Ramos (cell line): Measurements from ENCODE around the gene RFLNA.

Source experiments
- in situ Hi-C: fragments of 300-500 bp; cut with MboI; formaldehyde crosslinking; loops from one replicate; pipeline ENCODE4 v1.14.3; 2022; ENCODE audit warnings: low sequenced_read_pairs; ENCODE audit not compliant: unreplicated experiment

Gene RFLNA

GRCh38 chr12:124294780-124295341, at the start of gene RFLNA:
Gene RFLNA, plus strand, starts transcription at chr12:124295093. Its CDS starts 337 bp downstream, at chr12:124295430.
- in situ Hi-C loops, result no loop called here

DNA sequence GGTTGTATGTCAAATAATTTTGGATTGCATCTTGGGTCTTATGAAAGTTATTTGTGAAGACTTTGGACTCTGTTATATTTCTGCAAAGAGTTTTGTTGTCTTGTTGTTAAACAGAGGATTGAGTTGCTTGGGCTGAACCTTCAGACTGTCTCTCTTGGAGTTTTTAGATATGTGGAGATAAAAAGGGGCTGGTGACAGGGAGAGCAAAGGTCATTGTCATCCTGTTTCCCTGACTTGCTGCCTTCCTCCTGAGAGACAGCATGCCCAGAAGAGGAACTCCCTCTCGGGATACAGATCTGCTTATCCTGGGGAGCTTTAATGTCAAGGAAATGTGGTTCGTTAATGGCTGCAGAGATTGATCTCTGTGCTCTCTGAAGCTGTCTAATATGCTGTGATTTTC, 47.6 kb upstream of the RFLNA start:
- in situ Hi-C loops, result no loop called here

GRCh38 chr12:124248941-124249825, 45.7 kb upstream of the RFLNA start:
- in situ Hi-C loops, result no loop called here

GRCh38 chr12:124251186-124251585, 43.7 kb upstream of the RFLNA start:
- in situ Hi-C loops, result no loop called here

DNA sequence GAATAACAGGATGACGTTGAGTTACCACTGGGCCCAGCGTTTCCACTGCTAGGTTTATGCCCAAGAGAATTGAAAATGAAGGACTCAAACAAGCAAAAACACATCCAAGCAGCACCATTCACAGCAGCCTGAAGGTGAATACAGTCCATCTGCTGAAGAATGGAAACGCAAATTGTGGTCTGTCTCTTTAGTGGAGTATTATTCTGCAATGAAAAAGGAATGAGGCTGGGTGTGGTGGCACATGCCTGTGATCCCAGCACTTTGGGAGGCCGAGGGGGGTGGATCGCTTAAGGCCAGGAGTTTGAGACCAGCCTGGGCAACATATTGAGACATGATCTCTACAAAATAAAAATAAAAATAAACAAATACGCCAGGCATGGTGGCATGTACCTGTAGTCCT, 41.9 kb upstream of the RFLNA start:
- in situ Hi-C loops, result no loop called here

GRCh38 chr12:124254126-124254525, 40.8 kb upstream of the RFLNA start:
- in situ Hi-C loops, result no loop called here

DNA sequence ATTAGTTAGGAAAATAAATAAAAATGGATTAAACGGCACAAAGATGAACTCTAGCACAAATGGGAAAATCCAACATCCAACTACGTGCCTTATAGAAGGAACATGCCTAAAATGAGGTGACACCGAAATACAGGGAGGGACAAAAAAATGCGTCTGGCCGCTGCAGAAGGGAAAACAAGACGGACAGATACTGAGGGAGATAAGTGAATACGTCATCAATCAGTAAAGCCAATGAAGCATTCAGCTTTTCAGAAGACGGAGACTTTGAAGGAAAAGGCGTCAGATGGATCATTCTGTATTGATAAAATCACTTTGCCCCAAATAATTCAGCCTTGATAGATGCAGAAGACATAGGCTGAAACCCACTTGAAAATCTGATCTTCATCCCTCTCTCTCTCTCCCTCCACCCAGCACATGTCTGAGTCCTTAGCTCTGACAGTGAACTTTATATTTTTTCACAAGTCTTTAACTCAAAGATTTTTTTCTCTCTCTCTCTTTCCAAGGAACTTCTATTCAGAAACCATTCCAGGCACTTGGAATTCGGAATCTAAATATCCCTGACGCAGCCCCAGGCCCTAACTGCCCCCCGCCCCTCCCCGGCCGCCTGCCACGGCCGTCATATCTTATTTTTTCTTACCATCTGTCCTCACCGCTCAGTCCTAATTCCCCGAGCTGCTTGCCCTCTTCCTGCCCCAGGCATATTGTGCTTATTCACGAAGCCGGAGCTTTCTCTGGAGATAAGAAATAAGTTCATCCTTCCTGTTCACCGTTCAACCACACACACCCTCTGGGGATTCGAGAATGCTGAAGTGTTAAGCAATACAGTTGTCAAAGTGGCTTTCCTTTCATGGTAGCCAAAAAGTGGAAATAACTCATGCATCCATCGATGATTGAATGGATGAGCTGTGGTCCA, 35.5 kb upstream of the RFLNA start:
- in situ Hi-C loops, result no loop called here

DNA sequence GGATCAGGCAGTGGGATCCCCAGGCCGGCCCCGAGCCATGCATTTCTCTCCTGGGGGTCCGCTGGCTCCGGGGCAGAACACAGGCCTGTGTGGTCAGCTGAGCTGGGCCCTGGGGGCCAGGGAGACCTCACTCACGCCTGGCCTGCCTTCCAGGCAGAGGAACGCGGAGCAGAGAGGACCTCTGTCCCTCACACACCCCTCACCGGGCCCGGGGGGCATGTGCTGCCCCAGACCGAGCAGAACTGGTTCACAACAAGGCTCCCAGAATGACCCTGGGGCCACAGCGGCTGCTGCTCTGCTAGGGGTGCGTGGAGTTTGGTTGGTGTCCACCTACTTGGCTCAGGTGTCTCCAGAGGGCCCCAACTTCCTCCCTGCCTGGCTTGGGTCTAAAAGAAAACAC, 33.0 kb upstream of the RFLNA start:
- in situ Hi-C loops, result no loop called here

DNA sequence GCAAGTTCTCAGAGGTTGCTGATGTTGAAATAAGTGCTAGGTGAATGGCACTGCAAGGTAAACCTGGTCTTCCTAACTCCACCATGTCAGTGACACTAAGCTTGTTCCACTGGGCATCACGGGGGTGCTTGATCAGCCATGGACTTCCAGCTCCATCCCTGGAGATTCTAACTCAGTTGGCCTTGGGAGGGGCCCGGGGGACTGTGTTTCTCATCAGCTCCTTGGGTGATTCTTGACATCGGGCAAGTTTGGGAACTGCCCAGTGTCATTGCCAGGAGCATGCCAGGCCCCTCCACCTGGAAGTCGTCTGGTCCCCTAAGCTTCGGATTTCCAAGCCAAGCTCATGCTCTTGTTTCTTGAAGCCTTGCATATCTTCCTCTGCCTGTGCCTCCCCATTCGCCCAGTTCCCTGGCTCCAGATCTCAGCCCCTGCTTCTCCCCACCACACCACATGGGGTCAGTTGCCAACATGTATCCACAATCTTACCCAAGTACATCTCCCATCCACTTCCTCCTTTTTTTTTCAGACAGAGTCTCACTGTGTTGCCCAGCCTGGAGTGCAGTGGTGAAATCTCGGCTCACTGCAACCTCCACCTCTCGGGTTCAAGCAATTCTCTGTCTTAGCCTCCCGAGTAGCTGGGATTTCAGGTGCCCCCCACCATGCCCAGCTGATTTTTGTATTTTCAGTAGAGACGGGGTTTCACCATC, 30.7 kb upstream of the RFLNA start:
- in situ Hi-C loops, result no loop called here

DNA sequence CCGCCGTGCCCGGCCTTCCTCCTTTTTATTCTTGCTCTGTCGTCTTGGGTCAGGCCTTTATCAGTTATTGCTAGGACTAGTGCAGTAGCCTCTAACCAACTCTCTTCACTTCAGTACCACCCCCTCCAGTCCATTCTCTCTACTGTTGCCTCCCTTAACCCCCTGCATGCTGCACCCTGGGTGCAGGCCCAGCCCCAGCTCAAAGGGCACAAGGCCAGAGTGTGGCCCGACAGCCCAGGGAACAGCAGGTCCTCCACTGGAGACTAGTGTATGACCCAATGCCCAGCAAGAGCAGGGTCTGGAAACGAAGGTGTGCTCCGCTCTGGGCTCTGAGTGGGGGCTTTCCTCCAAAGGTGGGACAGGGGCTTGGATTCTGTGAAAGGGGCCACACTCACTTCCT, 30.0 kb upstream of the RFLNA start:
- in situ Hi-C loops, result no loop called here

DNA sequence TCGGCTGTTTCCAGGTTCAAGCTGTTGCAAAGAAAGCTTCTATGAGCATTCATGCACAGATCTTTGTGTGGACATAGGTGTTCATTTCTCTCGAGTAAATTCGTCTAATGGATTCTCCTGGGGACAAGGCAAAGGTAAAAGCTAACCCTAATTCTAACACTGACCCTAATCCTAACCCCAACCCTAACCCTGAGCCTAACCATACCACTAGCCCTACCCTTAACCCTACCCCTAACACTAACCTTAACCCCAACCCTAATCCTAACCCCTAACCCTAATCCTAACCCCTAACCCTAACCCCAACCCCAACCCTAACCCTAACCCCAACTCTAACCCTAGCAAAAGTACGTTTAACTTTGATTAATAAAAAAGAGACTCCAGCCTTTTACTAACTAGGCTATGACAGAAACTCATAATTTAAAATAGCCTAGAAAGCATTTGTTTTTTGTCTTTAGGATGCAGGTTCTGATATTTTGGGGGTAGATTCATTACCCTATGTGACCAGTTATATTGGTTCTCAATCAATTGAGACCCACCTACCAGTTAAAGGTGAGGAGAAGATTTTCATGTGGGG, 27.6 kb upstream of the RFLNA start:
- in situ Hi-C loops, result no loop called here

- in situ Hi-C loops, result no loop called here
These were observed 24.2 kb upstream of the RFLNA start for GRCh38 chr12:124270671-124271070.

GRCh38 chr12:124273630-124274029, 21.3 kb upstream of the RFLNA start:
- in situ Hi-C loops, result no loop called here

- in situ Hi-C loops, result no loop called here
These were observed 18.6 kb upstream of the RFLNA start for GRCh38 chr12:124276337-124276736.

DNA sequence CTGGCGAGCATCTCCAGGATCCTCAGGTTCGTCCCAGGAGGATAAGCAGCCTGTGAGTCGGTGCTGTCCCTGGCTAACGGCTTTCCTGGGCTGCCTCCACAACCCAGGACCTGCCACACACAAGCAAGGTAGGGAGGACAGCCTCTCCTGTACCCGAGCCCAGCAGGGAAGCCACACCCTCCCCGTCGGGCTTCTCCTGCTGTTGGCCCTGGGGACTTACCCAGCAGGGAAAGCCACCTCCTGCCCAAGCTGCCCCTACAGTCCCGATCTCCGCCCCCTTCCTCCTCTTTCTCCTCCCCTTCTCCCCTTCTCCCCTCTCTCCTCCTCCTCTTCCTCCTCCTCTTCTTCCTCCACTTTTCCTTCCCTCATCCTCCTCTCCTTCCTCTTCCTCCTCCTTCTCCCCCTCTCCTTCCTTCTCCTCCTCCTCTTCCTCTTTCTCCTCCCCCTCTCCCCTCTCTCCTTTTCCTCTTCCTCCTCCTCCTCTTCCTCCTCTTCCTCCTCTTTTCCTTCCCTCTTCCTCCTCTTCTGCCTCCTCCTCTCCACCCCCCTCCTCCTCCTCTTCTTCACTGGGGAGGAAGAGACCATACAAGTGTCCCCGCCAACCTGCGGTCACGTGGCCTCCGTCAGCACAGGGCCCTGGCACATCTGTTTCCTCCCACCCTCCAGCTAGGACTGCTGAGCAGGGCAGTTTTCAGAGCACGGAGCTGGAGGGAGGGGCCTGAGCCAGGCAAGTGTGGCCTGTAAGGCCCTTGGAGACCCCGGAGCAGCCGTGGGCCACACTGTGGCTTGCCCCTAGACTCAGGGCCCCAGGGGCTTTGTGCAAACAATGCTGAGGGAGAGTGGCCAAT, 17.3 kb upstream of the RFLNA start:
- in situ Hi-C loops, result no loop called here

DNA sequence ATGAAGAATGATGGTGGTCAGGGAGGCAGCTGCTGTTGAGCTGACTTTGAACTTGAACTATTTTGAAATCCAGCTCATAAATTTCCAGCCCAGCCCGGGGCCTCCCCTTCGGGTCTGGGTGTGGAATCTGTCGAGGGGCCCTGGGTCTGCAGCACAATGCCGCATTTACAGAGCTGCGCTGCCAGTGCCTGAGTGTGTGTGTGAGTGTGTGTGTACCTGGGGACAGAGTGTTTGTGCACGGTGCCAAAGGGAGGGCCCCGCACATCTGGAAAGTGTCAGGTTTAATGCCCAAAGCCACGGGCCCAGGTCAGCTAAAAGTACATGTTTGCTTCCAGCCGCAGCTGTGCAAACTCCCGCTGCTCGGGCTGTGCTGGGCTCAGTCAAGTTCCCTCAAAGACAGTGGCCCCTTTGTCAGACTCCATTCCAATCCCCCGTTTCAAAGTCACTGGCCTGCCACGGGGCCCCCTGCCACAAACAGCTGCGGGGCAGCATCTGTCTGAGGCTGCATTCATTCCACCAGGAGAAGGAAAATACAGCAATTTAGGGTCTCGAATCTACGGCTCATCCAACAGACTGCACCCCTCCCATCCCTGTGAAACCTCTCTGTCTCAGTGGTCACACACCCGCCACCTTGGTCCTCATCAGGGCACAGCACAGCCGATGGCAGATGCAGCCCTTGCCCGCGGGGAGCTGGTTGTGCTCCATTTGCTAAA, 16.3 kb upstream of the RFLNA start:
- in situ Hi-C loops, result no loop called here

- in situ Hi-C loops, result no loop called here
These were observed 15.6 kb upstream of the RFLNA start for GRCh38 chr12:124279315-124279714.

DNA sequence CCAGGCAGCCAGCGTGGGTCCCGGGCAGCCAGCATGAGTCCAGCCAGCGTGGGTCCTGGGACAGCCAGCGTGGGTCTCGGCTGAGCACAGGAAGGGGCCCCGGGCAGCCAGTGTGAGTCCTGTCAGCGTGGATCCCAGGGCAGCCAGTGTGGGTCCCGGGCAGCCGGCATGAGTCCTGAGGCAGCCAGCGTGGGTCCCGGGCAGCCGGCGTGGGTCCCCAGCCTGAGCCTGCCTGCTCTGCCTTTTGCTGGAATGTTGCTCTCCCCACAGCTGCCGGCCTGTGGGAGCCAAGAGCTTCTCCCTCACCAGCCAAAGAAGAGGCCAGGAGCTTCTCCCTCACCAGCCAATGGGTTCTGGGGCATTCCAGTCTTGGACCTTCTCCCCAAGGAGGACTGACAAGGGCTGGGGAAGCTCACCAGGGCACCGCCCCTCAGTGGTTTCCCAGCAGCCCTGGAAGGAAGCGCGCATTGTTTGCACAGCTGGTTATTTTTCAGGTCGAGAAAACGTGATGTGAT, 15.0 kb upstream of the RFLNA start:
- in situ Hi-C loops, result no loop called here
